K562 (cell line): ENCODE results near the gene WAS. TPM values are rescaled to one million over a fixed set of nuclear protein-coding genes. Genes with fewer than 3 reads are reported as not detected.
A peak's percentile ranks its signal among the peaks of the same experiment; 100 is the strongest.

ENCODE experiments used
- BMI1 ChIP-seq: fragments of 150-350 bp; IDR thresholded peaks from 2 replicates; pipeline ENCODE4 v1.6.1; 2014; ENCODE audit warnings: low read length
- CBFB ChIP-seq: sonication (generic); formaldehyde crosslinking; IDR thresholded peaks from 2 replicates; pipeline ENCODE4 v1.4.0; 2020; ENCODE audit warnings: mild to moderate bottlenecking, missing genetic modification reagents
- FUS ChIP-seq: fragments of 200-400 bp; formaldehyde crosslinking; optimal IDR thresholded peaks from 2 replicates; pipeline ENCODE3; 2017; ENCODE audit warnings: low read depth, low read length
- HDAC2 ChIP-seq: fragments of 450-650 bp; IDR thresholded peaks from 2 replicates; pipeline ENCODE4 v1.6.1; 2016; ENCODE audit warnings: mild to moderate bottlenecking
- SMAD2 ChIP-seq: fragments of 150-350 bp; IDR thresholded peaks from 2 replicates; pipeline ENCODE4 v1.6.1; 2014; ENCODE audit warnings: low read depth, mild to moderate bottlenecking, low read length
- STAT5B ChIP-seq: fragments of 250-450 bp; sonication (Bioruptor Pico); IDR thresholded peaks from 2 replicates; pipeline ENCODE4 v1.8.0; 2021; ENCODE audit warnings: mild to moderate bottlenecking, inconsistent platforms
- ZNF175 ChIP-seq: fragments of 200-800 bp; sonication (Bioruptor generic); IDR thresholded peaks from 2 replicates; pipeline ENCODE4 v1.6.1; 2016; ENCODE audit warnings: low read depth, mild to moderate bottlenecking, missing genetic modification characterization, missing compliant biosample characterization
- ZNF212 ChIP-seq: fragments of 450-650 bp; formaldehyde crosslinking; IDR thresholded peaks from 2 replicates; pipeline ENCODE4 v1.4.0; 2020; ENCODE audit warnings: mild to moderate bottlenecking
- ZNF274 ChIP-seq: IDR thresholded peaks from 2 replicates; pipeline ENCODE4 v1.6.1; 2011; ENCODE audit warnings: low read depth, mild to moderate bottlenecking, low read length, moderate library complexity, borderline replicate concordance
- ZNF707 ChIP-seq: fragments of 250-450 bp; sonication (Bioruptor Pico); conservative IDR thresholded peaks from 2 replicates; pipeline ENCODE4 v1.8.0; 2022; ENCODE audit warnings: inconsistent platforms, mild to moderate bottlenecking, moderate library complexity
- polyA plus RNA-seq, 8 experiments: library from polyadenylated mRNA; depleted of rRNA in 4 of 8; stranded (reverse) in 5 of 8; unstranded in 3 of 8; fragments of >200 nt; fragmentation: Nextera tagmentation in 2 of 8; fragmentation: Illumina TruSeq in 1 of 8; extraction: Ambion mirVana in 2 of 8; extraction: Trizol in 1 of 8; gene quantifications; 2 replicates each; pipeline versions ENCODE4 v1.2.1 to v1.2.3, GENCODE V29; 2011 to 2014; ENCODE audit warnings: inconsistent platforms in 1 of 8, missing spikeins in 1 of 8
- total RNA-seq, 7 experiments: library from RNA; depleted of rRNA in 6 of 7; stranded (reverse); fragments of >200 nt in 6 of 7; fragmentation: Illumina TruSeq in 2 of 7; extraction: Trizol in 2 of 7; gene quantifications; 2 replicates each; pipeline versions ENCODE4 v1.2.1 to v1.2.3, GENCODE V29; 2011 to 2021; ENCODE audit warnings: low replicate concordance in 1 of 7
- TF ChIP-seq, protein P1 (sequence below): sonication (generic); formaldehyde crosslinking; IDR thresholded peaks from 2 replicates; pipeline ENCODE4 v1.8.0; 2022; ENCODE audit warnings: mild to moderate bottlenecking, low read depth, missing genetic modification reagents
- TF ChIP-seq, protein P2 (sequence below): fragments of 450-650 bp; IDR thresholded peaks from 2 replicates; pipeline ENCODE4 v1.6.1; 2016; ENCODE audit warnings: borderline replicate concordance
- TF ChIP-seq, protein P3 (sequence below): sonication (generic); formaldehyde crosslinking; IDR thresholded peaks from 2 replicates; pipeline ENCODE4 v1.8.1; 2023; ENCODE audit warnings: mild to moderate bottlenecking, missing genetic modification reagents

The WAS gene
- total and polyA plus RNA-seq, 9 of the 15 experiments (the other 6 are each of a cell fraction or from before 2014, with no cell fraction given): 0.11 to 16.1 (median 3.8) TPM

DNA sequence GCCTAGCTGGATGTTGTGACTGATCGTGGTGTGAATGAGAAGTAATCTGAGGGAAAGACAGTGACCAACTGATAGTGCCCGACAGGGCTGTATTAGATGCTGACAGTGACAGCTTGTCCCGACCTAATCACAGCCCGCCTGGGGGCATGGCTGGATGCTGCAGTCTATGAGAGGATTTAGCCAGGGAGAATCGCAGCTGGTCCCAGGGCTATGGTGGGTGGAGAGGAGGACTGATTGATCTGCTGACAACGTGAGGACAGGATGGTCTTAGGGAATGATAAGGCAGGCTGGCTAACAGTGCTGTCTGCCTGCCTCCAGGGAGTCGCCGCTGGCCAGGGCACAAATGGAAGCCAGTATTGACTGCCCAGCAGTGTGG lies 12.3 kb downstream of the WAS start (continued):
- TF ChIP-seq, protein P1, sequence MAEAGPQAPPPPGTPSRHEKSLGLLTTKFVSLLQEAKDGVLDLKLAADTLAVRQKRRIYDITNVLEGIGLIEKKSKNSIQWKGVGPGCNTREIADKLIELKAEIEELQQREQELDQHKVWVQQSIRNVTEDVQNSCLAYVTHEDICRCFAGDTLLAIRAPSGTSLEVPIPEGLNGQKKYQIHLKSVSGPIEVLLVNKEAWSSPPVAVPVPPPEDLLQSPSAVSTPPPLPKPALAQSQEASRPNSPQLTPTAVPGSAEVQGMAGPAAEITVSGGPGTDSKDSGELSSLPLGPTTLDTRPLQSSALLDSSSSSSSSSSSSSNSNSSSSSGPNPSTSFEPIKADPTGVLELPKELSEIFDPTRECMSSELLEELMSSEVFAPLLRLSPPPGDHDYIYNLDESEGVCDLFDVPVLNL (CRISPR knock-in tag): no peak
- 0 out of 2 replicates have a peak, but pooled peaks have one; percentile 10 for TF ChIP-seq ZNF274
- no peak for TF ChIP-seq FUS
- TF ChIP-seq ZNF175 (CRISPR knock-in tag): no peak
- no peak for TF ChIP-seq ZNF707
- TF ChIP-seq, protein P2, sequence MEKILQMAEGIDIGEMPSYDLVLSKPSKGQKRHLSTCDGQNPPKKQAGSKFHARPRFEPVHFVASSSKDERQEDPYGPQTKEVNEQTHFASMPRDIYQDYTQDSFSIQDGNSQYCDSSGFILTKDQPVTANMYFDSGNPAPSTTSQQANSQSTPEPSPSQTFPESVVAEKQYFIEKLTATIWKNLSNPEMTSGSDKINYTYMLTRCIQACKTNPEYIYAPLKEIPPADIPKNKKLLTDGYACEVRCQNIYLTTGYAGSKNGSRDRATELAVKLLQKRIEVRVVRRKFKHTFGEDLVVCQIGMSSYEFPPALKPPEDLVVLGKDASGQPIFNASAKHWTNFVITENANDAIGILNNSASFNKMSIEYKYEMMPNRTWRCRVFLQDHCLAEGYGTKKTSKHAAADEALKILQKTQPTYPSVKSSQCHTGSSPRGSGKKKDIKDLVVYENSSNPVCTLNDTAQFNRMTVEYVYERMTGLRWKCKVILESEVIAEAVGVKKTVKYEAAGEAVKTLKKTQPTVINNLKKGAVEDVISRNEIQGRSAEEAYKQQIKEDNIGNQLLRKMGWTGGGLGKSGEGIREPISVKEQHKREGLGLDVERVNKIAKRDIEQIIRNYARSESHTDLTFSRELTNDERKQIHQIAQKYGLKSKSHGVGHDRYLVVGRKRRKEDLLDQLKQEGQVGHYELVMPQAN: peak; percentile 29; the same call in 1 of the 2 replicates
- no peak for TF ChIP-seq BMI1
- TF ChIP-seq STAT5B: no peak
- TF ChIP-seq SMAD2: no peak
- TF ChIP-seq HDAC2: peak; percentile 70
- TF ChIP-seq, protein P3, sequence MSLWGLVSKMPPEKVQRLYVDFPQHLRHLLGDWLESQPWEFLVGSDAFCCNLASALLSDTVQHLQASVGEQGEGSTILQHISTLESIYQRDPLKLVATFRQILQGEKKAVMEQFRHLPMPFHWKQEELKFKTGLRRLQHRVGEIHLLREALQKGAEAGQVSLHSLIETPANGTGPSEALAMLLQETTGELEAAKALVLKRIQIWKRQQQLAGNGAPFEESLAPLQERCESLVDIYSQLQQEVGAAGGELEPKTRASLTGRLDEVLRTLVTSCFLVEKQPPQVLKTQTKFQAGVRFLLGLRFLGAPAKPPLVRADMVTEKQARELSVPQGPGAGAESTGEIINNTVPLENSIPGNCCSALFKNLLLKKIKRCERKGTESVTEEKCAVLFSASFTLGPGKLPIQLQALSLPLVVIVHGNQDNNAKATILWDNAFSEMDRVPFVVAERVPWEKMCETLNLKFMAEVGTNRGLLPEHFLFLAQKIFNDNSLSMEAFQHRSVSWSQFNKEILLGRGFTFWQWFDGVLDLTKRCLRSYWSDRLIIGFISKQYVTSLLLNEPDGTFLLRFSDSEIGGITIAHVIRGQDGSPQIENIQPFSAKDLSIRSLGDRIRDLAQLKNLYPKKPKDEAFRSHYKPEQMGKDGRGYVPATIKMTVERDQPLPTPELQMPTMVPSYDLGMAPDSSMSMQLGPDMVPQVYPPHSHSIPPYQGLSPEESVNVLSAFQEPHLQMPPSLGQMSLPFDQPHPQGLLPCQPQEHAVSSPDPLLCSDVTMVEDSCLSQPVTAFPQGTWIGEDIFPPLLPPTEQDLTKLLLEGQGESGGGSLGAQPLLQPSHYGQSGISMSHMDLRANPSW (CRISPR knock-in tag): peak; percentile 53; the same call in 1 of the 2 replicates
- 0 out of 2 replicates have a peak, but pooled peaks have one; percentile 35 for TF ChIP-seq CBFB (CRISPR knock-in tag)
- TF ChIP-seq ZNF212 (CRISPR knock-in tag): no peak
- TF ChIP-seq, all 486 proteins: peak for 10
